Stimulated activated CD4-positive, alpha-beta T cell treated with anti-CD3 and anti-CD28 coated beads, Interleukin-1b, Interleukin-23, amount 100 ng/mL, for 1 hour (primary cell): ENCODE data around the gene PSMA8.
"Not testable (repeated sequence)": the region's sequence is repeated elsewhere in the genome, so short reads cannot be mapped to it uniquely, and the experiment has no call there.

Experiments used
- DNase-seq, 2 donors: peaks; one replicate each; pipeline ENCODE4 v3.0.0-alpha.2; 2020; ENCODE audit warnings: low read depth in 2 of 2

The PSMA8 gene

DNA sequence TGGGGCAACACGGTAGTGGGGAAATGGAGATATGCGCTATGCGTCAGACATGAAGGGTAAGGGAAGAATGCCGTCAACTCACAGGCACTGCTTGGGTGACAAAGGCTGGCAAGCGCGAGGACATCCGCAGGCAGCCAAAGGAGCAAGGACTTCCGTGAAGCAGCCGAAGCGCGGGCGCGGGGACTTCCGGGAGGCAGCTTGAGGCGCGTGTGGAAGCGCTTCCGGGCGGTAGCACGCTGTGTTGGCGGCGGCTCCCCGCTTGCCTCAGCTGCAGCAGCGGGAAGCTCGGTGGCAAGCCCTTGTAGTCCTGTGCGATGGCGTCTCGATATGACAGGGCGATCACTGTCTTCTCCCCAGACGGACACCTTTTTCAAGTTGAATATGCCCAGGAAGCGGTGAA lies at the start of gene PSMA8:
TSS of gene PSMA8 (plus strand) at position 218 of the 400 bp plus-strand sequence. CDS start at position 315, 97 bp downstream.
- peak in 1 of 2 donors; percentile 16 for DNase-seq

DNA sequence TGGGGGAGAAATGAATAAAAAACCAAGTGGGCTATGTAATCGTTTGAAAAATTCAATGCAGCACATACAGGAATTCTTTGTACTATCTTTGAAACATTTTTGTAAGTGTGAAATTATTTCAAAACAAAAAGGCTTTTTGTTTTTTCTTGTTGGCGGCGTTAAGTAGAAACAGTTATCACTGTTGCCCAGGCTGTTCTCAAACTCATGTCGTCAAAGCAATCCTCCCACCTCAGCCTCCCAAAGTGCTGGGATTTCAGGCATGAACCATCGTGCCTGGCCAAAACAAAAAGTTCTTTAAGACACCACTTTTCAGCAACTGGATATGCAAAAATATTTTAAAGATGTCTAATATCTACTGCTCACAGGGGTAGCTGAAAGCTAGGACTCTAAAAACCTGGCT lies 48.6 kb upstream of the PSMA8 start:
- no peak for DNase-seq

DNA sequence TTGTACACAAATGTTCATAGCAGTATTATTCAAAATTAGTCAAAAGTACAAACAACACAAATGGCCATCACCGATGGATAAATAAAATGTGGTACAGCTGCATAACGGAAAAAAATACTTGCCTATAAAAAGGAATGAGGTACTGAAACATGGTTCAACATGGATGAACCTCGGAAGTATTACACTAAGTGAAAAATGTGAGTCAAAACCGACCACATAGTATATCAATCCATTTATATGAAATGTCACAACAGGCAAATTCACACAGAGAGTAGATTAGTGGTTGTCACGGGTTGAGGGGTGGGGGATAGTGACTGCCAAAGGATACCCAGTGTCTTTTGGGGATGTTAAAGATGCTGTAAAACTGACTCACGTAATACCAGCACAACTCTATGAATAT lies 46.7 kb upstream of the PSMA8 start:
- no peak for DNase-seq

DNA sequence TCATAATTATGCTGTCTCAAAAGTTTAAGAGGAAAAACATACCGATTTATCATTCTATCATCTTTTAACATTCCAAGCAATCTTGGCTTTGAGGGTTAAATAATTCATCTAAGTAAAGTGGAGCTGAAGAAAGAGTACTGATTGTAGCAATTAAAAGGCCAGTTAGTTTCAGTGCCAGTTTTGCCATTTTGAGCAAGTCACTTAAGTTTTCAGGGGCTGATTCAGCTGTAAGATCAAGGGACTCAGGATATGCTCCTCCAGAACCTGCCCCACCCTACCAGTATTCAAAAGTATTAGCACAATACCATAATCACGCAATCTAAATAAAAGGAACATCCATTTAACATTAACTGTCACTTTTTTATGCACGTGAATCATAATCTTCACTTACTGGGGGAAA lies 45.2 kb upstream of the PSMA8 start:
- no peak for DNase-seq

DNA sequence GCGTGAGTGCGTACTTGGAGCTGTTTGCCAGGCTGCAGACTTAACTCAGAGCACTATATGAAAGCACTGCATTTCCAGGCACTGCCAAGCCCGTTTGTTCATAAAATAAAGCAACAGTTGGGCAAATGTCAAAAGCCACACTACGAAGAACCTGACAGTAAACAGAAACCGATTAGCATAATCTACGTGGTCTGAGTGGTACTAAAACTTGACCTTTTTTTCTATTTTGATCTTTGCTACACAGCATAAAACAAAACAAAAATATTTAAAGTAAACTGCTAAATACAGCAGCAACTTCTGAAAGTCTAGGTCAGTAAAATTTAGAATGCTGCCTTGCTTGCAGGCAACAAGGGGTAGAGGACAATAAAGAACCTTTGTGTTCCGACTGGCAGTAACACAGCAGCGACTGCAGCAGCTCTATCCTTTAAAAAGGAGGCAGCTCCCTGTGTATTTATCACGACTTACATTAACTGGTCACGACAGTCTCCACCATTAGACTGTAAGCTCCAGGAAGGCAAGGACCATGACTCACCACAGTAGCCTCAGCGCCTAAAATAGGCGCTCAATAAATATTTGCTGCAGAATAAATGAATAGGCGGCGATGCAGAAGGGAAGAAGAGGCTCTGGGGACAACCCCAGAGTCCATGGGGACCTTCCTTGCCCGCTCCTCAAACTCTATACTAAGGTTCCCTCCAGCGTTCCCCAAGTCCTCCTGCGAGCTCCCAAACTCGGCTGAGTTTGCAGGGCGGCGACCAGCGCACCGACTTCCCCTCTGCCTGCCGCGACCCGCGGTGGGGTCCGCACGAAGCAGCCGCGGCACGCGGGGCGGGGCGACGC lies 44.2 kb upstream of the PSMA8 start:
- peak in 1 of 2 donors; percentile 3 for DNase-seq

DNA sequence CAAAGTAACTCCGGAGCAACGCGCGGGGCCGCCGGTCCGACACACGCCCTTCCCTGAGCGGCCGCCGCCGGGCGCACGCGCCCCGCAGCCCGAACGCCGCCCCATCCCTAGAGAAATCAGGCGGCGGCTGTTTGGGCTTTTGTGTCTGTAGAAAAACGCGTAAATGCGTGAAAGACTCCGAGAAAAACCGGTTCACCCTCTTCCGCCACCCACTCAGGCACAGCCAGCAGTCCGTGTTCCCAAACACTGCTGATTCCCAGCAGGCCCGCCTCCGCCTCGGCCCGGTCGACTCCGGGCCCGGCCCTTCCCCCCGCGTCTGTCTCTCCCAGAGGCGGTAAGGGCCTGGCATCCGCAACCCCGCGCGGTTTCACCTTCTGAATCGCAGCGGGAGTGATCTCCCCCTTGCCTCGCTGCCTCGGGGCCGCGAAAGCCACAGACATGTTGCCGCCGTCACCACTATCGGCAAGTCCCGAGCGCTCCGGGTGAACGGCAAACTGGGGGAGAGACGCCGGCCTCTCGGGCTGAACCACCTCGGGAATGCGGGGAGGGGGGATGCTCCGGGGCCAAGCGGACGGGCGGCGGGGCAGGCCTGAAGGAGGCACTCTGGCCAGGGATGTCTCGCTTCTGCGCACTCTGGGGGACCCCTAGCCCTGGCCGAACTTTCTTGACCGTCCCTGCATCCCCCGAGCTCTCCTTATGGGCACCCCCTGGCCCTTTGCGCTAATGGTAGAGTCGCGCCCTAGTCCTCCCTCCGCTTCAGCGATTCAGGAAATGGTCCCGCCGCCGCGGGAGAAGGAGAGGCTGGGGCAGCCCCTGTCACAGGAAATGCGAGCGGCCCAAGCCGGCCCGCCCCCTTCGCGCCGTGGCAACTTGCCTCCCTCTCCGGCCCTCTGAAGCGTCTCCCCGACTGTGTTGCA lies 43.3 kb upstream of the PSMA8 start, which contains the start of gene SS18:
TSS of gene SS18 (minus strand) at position 484 of the 917 bp plus-strand sequence. CDS start at position 440, 44 bp downstream.
- DNase-seq: peak; percentile 68 to 80

DNA sequence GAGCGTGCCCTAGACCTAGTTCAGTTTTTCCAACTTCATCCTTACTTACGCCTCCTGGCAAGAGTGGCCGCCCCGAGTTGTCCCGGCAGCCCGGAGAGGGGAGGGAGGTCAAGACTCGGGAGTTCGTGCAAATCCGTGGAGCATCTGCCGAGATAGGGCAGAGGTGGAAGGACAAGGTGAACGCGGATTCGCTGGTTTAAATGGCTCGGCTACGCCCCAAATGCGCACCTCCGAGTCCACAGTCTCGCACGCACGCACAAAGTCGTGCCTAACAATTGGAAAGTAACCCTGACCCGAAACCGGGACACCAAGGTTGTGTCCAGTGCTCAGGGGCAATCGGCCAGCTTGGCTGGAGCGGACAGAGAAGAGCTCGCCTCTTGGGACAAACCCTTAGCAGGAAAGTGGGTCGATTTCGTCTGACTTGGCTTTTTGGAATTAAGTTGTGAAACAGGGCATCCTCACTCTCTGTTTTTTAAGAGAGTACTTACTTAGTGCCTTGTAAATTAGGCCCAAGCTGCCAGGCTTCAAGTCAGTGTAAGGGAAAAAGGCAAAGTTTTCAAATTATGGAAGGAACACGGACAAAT lies 42.5 kb upstream of the PSMA8 start:
- DNase-seq: peak in 1 of 2 donors; percentile 12

DNA sequence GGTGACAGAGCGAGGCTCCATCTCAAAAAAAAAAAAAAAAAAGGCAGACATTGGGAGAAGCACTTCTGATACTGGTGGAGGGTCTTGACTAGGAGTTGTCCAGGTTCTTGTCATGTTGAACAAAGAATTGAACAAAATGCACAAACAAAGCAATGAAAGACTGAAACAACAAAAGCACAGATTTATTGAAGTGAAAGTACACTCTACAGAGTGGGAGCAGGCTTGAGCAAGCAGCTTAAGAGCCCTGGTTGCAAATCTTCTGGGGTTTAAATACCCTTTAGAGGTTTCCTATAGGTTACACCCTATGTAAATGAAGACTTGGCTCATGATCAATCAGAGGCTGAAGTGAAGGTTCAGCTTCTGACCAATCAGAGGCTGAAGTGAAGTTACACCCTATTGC lies 36.8 kb upstream of the PSMA8 start:
- DNase-seq: no peak

DNA sequence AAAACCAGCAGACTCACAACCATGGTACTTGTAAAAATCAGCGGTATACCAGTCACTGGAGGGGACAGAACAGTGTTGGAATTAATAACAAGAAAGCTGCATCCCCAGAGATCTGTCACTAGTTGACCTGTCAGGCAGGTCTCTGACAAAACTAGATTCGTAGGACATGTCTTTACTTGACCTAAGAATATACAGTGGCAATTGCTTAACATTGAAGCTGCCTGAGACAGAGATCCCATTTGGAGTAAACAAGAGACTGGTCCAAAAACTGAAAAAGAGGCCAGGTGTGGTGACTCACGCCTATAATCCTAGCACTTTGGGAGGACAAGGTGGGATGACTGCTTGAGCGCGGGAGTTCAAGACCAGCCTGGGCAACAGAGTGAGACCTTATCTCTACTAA lies 36.1 kb upstream of the PSMA8 start:
- no peak for DNase-seq

DNA sequence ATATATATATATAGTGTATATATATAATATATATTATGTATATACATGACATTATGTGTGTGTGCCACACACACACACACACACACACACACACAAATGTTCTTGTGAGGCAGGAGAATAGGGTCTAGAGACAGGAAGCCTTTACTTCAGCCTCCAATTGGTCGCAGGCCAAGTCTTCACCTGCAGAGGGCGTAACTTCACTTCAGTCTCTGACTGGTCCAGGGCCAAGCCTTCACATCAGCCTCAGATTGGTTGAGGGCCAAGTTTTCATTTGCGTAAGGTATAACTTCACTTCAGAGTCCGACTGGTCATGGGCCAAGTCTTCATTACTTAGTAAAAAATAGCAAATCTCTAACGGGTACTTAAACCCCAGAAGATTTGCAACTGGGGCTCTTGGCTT lies 30.1 kb upstream of the PSMA8 start:
- no peak for DNase-seq

DNA sequence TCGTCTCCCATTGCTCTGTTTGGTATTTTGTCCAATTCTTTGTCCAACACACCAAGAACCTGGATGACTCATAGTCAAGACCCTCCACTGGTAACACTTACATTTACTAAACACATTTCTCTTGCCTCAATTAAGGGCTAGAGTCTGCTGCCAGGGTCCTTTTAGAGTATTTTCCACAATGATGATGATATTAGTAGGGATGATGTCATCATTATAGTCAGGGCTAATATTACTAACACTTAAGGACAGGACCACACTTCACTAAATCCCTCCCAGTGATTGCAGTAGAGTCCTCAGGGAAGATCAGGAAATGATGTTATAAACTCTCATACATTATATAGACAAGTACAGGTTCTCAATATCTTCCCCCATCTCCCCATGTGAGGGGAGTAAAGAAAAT lies 29.6 kb upstream of the PSMA8 start:
- no peak for DNase-seq

DNA sequence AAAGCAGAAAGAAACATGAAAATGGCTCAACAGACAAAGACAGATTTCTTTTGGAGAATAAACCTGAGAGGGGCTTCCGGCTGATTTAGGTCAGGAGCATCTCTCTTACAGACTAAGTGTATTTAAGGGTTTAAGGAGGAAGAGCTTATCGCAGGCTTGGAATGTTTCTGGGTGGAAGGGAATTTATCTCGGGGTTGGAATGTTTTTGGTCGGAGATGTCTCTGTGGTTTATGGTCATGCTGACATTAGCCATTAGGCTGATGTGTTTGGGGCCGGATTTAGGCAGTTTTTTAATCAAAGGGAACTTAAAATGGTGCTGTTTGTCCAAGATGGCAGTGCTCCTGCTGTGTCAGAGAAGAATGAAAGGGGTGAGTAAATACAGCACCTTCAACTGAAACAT lies 14.4 kb upstream of the PSMA8 start:
- no peak for DNase-seq

DNA sequence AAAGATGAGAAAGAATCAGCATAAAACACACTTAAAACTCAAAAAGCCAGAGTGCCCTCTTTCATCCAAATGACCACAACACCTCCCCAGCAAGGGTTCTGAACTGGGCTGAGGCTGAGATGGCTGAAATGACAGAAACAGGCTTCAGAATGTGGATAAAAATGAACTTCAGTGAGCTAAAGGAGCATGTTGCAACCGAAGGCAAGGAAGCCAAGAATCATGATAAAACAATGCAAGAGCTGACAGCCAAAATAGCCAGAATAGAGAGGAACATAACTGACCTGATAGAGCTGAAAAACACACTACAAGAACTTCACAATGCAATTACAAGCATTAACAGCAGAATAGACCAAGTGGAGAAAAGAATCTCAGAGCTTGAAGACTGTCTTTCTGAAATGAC lies 12.2 kb upstream of the PSMA8 start:
- DNase-seq: no peak

DNA sequence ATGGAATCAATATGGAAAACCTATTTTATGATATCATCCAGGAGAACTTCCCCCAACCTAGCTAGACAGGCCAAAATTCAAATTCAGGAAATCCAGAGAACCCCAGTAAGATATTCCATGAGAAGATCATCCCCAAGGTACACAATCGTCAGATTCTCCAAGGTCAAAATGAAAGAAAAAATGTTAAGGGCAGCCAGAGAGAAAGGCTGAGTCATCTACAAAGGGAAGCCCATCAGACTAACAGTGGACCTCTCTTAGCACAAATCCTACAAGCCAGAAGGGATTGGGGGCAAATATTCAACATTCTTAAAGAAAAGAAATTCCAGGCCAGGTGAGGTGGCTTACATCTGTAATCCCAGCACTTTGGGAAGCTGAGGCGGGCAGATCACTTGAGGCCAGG lies 11.7 kb upstream of the PSMA8 start:
- DNase-seq: not testable (repeated sequence)

DNA sequence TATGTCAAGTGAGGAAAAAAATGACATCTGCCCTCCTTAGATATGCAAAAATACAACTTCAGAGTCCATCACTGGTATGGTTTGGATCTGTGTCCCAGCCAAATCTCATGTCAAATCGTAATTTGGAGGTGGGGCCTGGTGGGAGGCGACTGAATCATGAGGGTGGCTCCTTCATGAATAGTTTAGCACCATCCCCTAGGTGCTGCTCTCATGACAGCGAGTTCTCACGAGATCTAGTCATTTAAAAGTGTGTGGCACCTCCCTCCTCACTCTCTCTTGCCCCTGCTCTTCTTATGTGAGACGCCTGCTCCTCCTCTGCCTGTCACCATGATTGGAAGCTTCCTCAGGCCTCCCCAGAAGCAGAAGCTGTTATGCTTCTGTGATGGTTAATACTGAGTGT lies 5.9 kb upstream of the PSMA8 start:
- DNase-seq: no peak

DNA sequence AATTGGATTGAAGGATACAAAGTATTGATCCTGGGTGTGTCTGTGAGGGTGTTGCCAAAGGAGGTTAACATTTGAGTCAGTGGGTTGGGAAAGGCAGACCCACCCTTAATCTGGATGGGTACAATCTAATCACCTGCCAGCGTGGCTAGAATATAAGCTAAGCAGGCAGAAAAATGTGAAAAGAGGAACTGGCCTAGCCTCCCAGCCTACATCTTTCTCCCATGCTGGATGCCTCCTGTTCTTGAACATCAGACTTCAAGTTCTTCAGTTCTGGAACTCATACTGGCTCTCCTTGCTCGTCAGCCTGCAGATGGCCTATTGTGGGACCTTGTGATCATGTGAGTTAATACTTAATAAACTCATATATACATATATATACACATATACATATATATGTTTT lies 5.5 kb upstream of the PSMA8 start:
- DNase-seq: not testable (repeated sequence)

DNA sequence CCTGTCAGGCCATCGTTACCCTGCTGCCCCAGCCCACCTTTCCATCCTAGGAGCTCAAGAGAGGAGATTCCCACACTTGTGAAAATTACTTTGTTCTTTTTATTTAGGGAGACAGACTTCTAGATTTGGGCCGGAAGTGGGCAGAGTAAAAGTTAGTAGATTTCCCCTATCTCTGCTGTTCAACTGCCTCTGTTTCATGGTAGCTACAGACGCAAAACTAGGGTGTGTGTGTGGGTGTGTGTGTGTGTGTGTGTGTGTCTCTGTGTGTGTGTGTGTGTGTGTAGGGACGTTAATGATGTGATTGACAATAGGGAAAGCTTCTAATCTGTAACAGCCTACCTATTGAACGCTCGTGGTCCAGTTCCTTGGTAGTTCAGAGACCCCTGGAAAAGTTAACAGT lies 438 bp downstream of the PSMA8 start:
- DNase-seq: no peak

DNA sequence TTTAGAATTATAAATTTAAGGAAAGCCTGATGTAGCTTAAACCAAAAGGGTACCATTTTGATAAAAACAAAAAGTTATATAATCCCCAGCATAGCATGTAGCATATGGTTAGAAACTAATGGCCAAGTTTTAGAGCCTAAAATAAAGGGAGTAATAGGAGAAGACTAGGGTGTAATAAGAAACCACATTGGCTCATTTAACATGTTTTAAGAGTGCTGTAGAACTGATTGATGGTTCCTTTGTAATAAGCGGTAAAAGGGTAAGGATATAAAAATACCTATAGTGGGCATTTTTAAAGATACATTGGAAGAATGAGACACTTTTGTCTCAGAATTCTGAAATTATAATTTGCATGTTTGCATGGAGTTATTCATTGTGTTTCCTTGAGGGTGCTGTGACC lies 1.9 kb downstream of the PSMA8 start:
- DNase-seq: no peak

DNA sequence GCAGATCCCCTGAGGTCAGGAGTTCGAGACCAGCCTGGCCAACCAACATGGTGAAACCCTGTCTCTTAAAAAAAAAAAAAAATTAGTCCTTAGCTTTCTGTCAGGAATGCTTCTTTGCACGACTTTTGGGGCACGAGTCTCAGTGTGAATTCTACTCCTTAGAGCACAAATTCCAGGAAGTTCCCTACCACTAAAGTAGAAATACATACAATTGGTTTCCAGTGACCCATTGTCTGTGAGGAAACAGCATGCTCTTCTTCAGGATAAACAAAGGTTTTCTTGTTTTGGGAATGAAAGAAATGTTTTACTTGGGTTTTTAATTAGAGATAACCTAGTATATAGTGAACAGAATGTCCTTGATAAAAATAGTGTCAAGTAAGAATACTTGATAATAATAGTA lies 23.7 kb downstream of the PSMA8 start:
- no peak for DNase-seq

DNA sequence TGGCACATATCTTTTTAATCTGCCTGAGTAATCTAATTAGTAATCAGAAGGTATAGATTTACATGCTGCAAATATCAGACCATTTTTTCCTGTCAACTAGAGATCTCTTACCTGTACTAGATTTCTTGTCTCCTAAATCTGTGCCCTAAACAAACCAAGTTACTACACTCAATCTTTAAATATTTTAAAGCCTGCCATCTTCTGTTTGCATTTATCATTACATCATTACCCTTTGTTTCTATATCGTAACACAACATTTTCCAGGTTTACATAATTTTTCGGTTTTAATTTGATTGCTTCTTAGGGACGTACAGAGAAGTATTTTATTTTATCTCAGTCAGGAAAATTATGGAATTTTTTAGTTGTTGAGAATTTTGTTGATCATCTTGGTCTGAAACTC lies 25.7 kb downstream of the PSMA8 start:
- no peak for DNase-seq

DNA sequence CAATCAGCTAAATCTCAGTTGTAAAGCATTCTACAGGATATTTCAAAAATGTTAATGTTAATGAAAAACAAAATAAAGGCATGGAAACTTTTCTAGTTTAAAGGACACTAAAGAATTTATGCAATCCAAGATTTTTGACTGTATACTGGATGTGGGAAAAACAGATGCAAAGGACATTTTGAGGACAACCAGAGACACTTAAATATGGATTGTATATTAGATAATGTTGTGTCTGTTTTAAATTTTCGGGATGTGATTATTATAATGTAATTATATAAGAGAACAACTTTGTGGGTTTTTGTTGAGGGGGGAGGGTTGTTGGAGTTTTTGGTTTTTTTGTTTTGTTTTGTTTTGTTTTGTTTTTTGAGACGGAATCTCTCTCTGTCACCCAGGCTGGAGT lies 30.9 kb downstream of the PSMA8 start:
- no peak for DNase-seq

DNA sequence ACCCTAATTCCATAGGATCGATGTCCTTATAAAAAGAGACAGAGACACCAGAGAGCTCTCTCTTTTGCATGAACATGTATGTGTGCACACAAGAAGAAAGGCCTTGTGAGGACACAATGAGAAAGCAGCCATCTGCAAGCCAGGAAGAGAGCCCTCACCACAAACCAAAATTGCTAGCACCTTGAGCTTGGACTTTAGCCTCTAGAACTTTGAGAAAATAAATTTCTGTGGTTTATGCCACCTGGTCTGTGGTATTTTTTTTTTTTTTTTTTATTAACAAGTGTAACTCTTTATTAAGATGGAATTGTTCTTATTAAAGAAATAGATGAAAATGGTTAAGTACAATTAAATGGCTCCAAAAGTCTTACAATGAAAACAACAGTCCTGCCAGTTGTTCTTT lies 33.9 kb downstream of the PSMA8 start:
- not testable (repeated sequence) for DNase-seq
